HCT116 (cell line): Measurements from ENCODE around the gene CEACAM19. TPM values are rescaled to one million over a fixed set of nuclear protein-coding genes. Genes with fewer than 3 reads are reported as not detected.

Experiments used
- ATAC-seq: fragments of 200-7000 bp; cut with Tn5 transposase; 2 replicates; pipeline ENCODE4 v1.9.1; 2020; ENCODE audit warnings: mild to moderate bottlenecking, moderate library complexity
- BruUV-seq: library from RNA; stranded (reverse); fragments of 400-500 nt; replicated peaks from 2 replicates; lab custom pipeline; 2021; lab: Mats Ljungman, UMichigan
- CTCF ChIA-PET: fragments of 300-600 bp; sonication (Branson Sonifier 250); formaldehyde crosslinking; loops from one replicate; lab custom pipeline; 2021; ENCODE audit warnings: antibody characterized with exemption; lab: Charles Lee
- POLR2A ChIA-PET: fragments of 300-600, 350-600 bp; sonication (Branson Sonifier 250); formaldehyde crosslinking; loops from one replicate; lab custom pipeline; 2021; ENCODE audit warnings: antibody characterized with exemption; lab: Charles Lee
- RAD21 ChIA-PET, 2 experiments: fragments of 300-600 bp; sonication (Branson Sonifier 250); formaldehyde crosslinking; loops; one replicate each; lab custom pipeline; 2023; ENCODE audit warnings: low total read pairs in 2 of 2; ENCODE audit not compliant: uncharacterized antibody in 2 of 2, unreplicated experiment in 2 of 2, low non-redundant PET in 1 of 2; lab: Charles Lee
- DNase-seq: peaks from one replicate; pipeline ENCODE4 v3.0.0-alpha.2; 2010; ENCODE audit warnings: low read depth, low spot score
- H2AFZ ChIP-seq: fragments of 200-600 bp; shearing (Covaris generic), sonication (generic); 2 replicates; pipeline ENCODE4 v1.6.1; 2017; ENCODE audit warnings: low read depth, mixed run types, mixed read lengths, antibody characterized with exemption, low read length; ENCODE audit not compliant: poor library complexity, severe bottlenecking
- H3K27ac ChIP-seq: 2 replicates; pipeline ENCODE4 v1.5.1; 2012; ENCODE audit warnings: low read depth, low read length
- H3K27me3 ChIP-seq: fragments of 200-600 bp; sonication (generic); 2 replicates; pipeline ENCODE4 v1.6.1; 2016; ENCODE audit warnings: mixed run types, low read length, mixed read lengths; ENCODE audit not compliant: insufficient read depth
- H3K36me3 ChIP-seq, 2 experiments: fragments of 200-500 bp in 1 of 2; fragments of 200-600 bp in 1 of 2; sonication (Bioruptor generic) in 1 of 2; sonication (generic) in 1 of 2; 2 replicates each; pipeline versions ENCODE4 v1.5.1 to v1.6.1; 2014 to 2016; ENCODE audit warnings: low read length in 2 of 2, inconsistent platforms in 1 of 2, mixed read lengths in 1 of 2, mixed run types in 1 of 2; ENCODE audit not compliant: insufficient read depth in 2 of 2, control insufficient read depth in 1 of 2
- H3K4me1 ChIP-seq, 2 experiments: fragments of 200-600 bp in 1 of 2; sonication (generic) in 1 of 2; 2 replicates each; pipeline versions ENCODE4 v1.5.1 to v1.6.1; 2012 to 2017; ENCODE audit warnings: low read length in 2 of 2, inconsistent platforms in 1 of 2, mild to moderate bottlenecking in 1 of 2, mixed read lengths in 1 of 2, mixed run types in 1 of 2, moderate library complexity in 1 of 2; ENCODE audit not compliant: insufficient read depth in 2 of 2, control insufficient read depth in 1 of 2
- H3K4me2 ChIP-seq: fragments of 200-600 bp; sonication (generic); 2 replicates; pipeline ENCODE4 v1.6.1; 2017; ENCODE audit warnings: mixed run types, low read length, mixed read lengths
- H3K4me3 ChIP-seq, 2 experiments: fragments of 200-600 bp in 1 of 2; sonication (generic) in 1 of 2; replicated peaks in 1 of 2; 2 replicates each; pipeline ENCODE4 v1.5.1; 2011 to 2016; ENCODE audit warnings: low read length in 2 of 2, control low read depth in 1 of 2, low read depth in 1 of 2, mild to moderate bottlenecking in 1 of 2, mixed read lengths in 1 of 2, mixed run types in 1 of 2
- H3K79me2 ChIP-seq: fragments of 200-600 bp; sonication (generic); 2 replicates; pipeline ENCODE4 v1.6.1; 2017; ENCODE audit warnings: mild to moderate bottlenecking, mixed run types, low read length, moderate library complexity, mixed read lengths; ENCODE audit not compliant: insufficient read depth
- H3K9ac ChIP-seq: fragments of 200-600 bp; sonication (generic); 2 replicates; pipeline ENCODE4 v1.6.1; 2016; ENCODE audit warnings: low read length, mixed read lengths
- H3K9me2 ChIP-seq: fragments of 200-600 bp; sonication (generic), shearing (Covaris generic); 2 replicates; pipeline ENCODE4 v1.6.1; 2017; ENCODE audit warnings: mixed run types, mild to moderate bottlenecking, moderate library complexity; ENCODE audit not compliant: insufficient read depth
- H3K9me3 ChIP-seq, 2 experiments: fragments of 200-500 bp in 1 of 2; fragments of 200-600 bp in 1 of 2; sonication (Bioruptor generic) in 1 of 2; sonication (generic) in 1 of 2; 2 replicates each; pipeline ENCODE4 v1.6.1; 2014 to 2017; ENCODE audit warnings: low read length in 2 of 2, mixed read lengths in 2 of 2, inconsistent platforms in 1 of 2, low read depth in 1 of 2, mild to moderate bottlenecking in 1 of 2, mixed run types in 1 of 2, moderate library complexity in 1 of 2; ENCODE audit not compliant: control insufficient read depth in 1 of 2, insufficient read depth in 1 of 2
- H4K20me1 ChIP-seq: fragments of 200-600 bp; sonication (generic), shearing (Covaris generic); 2 replicates; pipeline ENCODE4 v1.6.1; 2017; ENCODE audit warnings: mixed run types, mild to moderate bottlenecking, moderate library complexity; ENCODE audit not compliant: insufficient read depth
- CBX3 ChIP-seq: IDR thresholded peaks from 2 replicates; pipeline ENCODE4 v1.6.1; 2012; ENCODE audit warnings: low read depth
- EGR1 ChIP-seq: IDR thresholded peaks from 2 replicates; pipeline ENCODE4 v1.6.1; 2012; ENCODE audit warnings: low read depth
- FOSL1 ChIP-seq: IDR thresholded peaks from 2 replicates; pipeline ENCODE4 v1.6.1; 2012; ENCODE audit warnings: low read depth
- POLR2AphosphoS5 ChIP-seq: IDR thresholded peaks from 2 replicates; pipeline ENCODE4 v1.6.1; 2011; ENCODE audit warnings: mild to moderate bottlenecking, low read depth, low read length, moderate library complexity
- RAD21 ChIP-seq: IDR thresholded peaks from 2 replicates; pipeline ENCODE4 v1.6.1; 2012; ENCODE audit warnings: low read depth, mild to moderate bottlenecking
- SIN3A ChIP-seq: IDR thresholded peaks from 2 replicates; pipeline ENCODE4 v1.6.1; 2012; ENCODE audit warnings: low read depth
- SP1 ChIP-seq: IDR thresholded peaks from 2 replicates; pipeline ENCODE4 v1.6.1; 2012; ENCODE audit warnings: low read depth
- YY1 ChIP-seq: IDR thresholded peaks from 2 replicates; pipeline ENCODE4 v1.6.1; 2011; ENCODE audit warnings: low read length, low read depth, moderate library complexity, mild to moderate bottlenecking; ENCODE audit not compliant: insufficient replicate concordance; ENCODE audit errors: extremely low read depth
- ZBTB33 ChIP-seq: IDR thresholded peaks from 2 replicates; pipeline ENCODE4 v1.6.1; 2011; ENCODE audit warnings: mild to moderate bottlenecking, low read length, moderate library complexity; ENCODE audit not compliant: insufficient replicate concordance; ENCODE audit errors: extremely low read depth
- intact Hi-C: fragments of 100-400 bp; cut with micrococcal nuclease; formaldehyde crosslinking; loops from 2 replicates; pipeline ENCODE4 v1.10.0; 2022
- total RNA-seq: library from RNA; stranded (reverse); gene quantifications from one replicate; pipeline ENCODE4 v1.2.1, GENCODE V29; 2021; ENCODE audit not compliant: unreplicated experiment

CEACAM19 gene
- total RNA-seq, 1 experiment from 2014 or later: 4.0 TPM

GRCh38 chr19:44712864-44713515, 41.7 kb downstream of the CEACAM19 start:
- RAD21 ChIA-PET: interaction anchor here in 1 of 2 experiments (0.6 kb wide), 1 partner anchor 48 kb away, joined by 3 read pairs; no protein-coding TSS in a partner anchor
- Histone ChIP-seq H3K79me2 (no peaks in the 10 kb centered on the region), H4K20me1 (no peaks in the 10 kb centered on the region), H2AFZ (no peak overlapping the region), H3K27me3 (no peaks in the 10 kb centered on the region), H3K9ac (no peak overlapping the region), H3K4me1 (peaks cover 0 to 6% of the 10 kb centered on the region in 2 experiments; a peak in 2 of 4 replicates), H3K36me3 (no peaks in the 10 kb centered on the region), H3K9me3 (peaks cover 0 to 9% of the 10 kb centered on the region in 2 experiments; a peak in 1 of 4 replicates), H3K4me3 (no peak overlapping the region), H3K9me2 (no peaks in the 10 kb centered on the region), H3K4me2 (no peak overlapping the region), H3K27ac (no peak overlapping the region)
- intact Hi-C loops: no loop called here
- no peak for TF ChIP-seq POLR2AphosphoS5
- no peak for TF ChIP-seq SIN3A
- TF ChIP-seq RAD21: no peak
- TF ChIP-seq SP1: no peak
- TF ChIP-seq EGR1: no peak
- TF ChIP-seq CBX3: no peak
- no peak for TF ChIP-seq FOSL1
- TF ChIP-seq ZBTB33: no peak
- TF ChIP-seq YY1: no peak
- CTCF ChIA-PET: interaction anchor here (0.8 to 1.7 kb wide), 5 partner anchors 11 to 142 kb away, joined by 3 to 6 read pairs (median 4); no protein-coding TSS in a partner anchor
- BruUV-seq: no TSS peak
- peak; percentile 88 for ATAC-seq
- no peak for DNase-seq
- POLR2A ChIA-PET: no interaction called here
